Activated CD4-positive, alpha-beta T cell treated with anti-CD3 and anti-CD28 coated beads, Interleukin-2, Interleukin-6, amounts not matched to agents 100 ng/mL and 50 ng/mL, durations not matched to agents 16 hours and 8 hours (primary cell): ENCODE measurements around the gene KIF5C.
A peak's percentile ranks its signal among the peaks of the same experiment; 100 is the strongest.
"Not testable (repeated sequence)": the region's sequence is repeated elsewhere in the genome, so short reads cannot be mapped to it uniquely, and the experiment has no call there.

ENCODE experiments used
- DNase-seq: peaks from one replicate; pipeline ENCODE4 v3.0.0-alpha.2; 2020

The KIF5C gene

DNA sequence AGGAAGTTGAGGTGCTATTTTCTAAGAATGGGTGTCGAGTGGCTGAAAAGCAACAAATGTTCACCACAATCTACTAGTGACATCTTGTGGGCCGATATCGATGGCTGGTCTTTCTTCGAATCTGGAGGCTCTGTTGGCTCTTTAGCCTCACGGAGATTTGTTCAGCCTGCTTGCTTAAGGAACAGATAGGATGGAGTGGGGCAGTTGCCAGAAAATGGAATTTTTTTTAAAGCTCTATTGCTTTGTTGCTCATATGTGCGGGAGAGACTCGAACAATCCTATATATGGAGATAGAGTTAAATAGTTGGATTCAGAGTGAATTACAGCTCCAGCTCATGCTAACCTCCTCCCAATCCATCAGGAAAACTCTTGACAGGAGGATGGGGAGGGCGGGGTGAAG, 92.6 kb downstream of the KIF5C start:
- no peak for DNase-seq

DNA sequence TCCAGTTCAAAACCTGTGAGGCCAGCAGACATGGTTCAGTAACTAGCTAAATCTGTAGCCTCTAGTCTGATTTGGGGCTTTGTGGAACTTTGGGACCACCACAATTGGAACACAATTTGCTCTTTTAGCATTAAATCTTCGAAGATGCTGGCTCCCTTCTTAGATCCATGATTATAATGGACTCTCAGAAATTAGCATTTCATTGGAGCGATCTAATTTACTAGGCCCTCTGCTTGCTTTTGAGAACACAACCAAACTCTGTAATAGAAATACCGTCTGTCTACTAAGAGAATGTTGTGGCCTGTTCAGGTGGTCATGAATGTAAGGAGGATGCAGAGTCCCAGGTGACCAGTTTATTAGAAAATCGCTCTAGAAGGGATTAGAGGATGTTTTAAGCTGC, 93.3 kb downstream of the KIF5C start:
- no peak for DNase-seq

- no peak for DNase-seq
These were observed 93.8 kb downstream of the KIF5C start for GRCh38 chr2:148968776-148969319.

DNA sequence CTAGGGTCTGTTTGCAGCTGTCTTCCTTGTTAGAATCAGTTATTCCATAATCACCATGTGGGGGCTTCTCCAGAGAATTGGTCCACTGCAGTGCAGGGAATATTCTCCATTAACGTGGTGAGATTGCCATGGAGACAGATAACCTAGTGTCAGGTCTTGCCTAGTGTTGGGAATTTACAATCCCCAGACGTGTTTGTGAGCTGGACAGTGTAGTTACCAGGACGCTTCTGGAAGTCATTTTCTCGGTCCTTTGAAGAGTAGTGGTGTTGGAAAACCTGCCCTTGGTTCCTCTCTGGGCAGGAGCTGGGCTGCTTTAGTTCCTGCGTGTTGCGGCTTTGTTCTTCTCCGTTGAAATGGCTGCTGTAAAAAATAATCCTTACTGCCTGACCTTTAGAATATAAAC, 94.6 kb downstream of the KIF5C start:
- no peak for DNase-seq

DNA sequence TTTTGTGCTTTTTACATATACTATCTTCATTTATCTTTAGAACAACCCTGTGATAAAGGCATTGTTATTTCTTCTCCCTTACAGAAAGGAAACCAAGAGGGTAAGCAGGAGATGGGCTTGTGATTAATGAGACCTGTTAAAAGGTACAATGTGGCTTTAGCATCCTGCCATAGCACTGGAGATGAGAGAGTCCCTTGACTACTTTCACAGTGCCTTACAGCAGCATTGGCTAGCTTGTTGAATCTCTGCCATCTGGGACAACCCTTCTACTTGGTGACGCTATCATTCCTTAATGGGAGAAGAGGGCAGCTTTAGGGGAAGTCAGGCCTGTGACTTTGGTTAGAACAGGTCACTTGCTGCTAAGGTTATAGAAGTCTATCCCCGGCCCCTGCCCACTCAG, 95.4 kb downstream of the KIF5C start:
- no peak for DNase-seq

- peak; percentile 7 for DNase-seq
These were observed 96.5 kb downstream of the KIF5C start for GRCh38 chr2:148971547-148971946.

GRCh38 chr2:148974095-148974494, 99.1 kb downstream of the KIF5C start:
- DNase-seq = no peak

GRCh38 chr2:148978026-148978685, 103.1 kb downstream of the KIF5C start:
- DNase-seq = no peak

GRCh38 chr2:148978706-148979105, 103.7 kb downstream of the KIF5C start:
- DNase-seq = no peak

DNA sequence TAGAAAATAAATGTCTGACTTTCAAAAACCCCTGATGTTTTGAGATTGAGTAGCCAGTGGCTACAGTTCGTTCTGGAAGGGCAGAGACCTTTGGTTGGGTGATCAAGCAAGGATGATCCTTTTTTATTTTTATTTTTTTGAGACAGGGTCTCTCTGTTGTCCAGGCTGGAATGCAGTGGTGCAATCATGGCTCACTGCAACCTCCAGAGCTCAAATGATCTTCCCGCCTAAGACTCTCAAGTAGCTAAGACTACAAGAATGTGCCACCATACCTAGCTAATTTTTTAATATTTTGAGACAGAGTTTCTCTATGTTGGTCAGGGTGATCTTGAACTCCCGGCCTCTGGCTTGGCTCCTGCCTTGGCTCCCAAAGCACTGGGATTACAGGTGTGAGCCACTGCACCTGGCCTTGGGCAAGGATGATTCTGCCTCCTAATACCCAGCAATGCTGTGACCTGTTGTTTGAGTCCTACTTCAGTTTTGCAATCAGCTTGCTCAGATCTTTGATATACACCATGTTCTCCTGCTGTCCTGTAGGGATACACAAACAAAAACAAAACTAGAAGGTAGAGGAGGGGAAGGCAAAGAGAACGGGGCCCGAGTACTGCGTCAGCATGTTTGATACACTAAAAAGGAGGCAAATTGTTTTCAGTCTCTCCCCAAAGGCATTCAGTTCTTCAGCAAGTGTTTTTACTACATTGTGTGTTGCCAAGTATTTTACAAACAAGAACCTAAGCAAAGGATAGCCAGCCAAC, 104.3 kb downstream of the KIF5C start:
- no peak for DNase-seq

DNA sequence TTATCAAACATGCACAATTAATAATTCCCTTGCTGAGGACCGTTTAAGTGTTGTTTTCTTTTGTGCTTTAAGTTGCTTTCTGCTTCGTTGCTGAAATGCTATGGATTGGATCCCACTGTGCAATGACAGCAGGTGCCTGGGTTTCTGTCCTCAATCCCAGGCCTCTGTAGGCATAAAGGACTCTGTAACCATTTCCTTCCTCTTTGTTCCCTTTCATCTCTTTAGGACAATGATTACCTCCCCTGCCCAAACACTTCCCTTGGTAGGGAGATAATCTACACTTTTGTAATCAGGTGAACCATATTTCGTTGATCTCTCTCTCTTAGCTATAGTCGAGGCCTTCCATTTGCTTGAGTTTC, 104.9 kb downstream of the KIF5C start:
- DNase-seq = no peak

- DNase-seq = not testable (repeated sequence)
These were observed 105.5 kb downstream of the KIF5C start for GRCh38 chr2:148980496-148980895.

- DNase-seq = no peak
These were observed 106.3 kb downstream of the KIF5C start for GRCh38 chr2:148981324-148981723.

- DNase-seq = no peak
These were observed 106.8 kb downstream of the KIF5C start for GRCh38 chr2:148981781-148982180.

DNA sequence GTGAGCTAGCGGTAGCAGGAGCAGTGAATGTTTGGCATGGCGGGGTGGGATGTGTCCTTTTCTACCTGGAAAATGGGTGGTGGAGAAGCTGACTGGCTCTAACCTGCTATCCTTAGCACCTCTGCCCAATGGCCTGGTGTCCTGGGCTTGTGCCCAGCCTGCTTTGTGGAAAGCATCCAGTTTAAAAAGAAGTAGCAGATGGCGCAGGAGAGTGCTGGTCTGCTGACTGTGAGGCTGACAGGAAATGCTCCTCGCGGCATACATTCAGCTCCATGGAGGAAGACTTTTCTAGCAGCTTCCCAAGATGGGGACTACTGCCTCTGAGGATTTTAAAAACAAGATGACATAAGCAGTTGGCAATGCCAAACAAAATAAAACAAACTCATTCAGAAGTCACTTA, 107.3 kb downstream of the KIF5C start:
- no peak for DNase-seq

- no peak for DNase-seq
These were observed 108.9 kb downstream of the KIF5C start for GRCh38 chr2:148983896-148984295.

GRCh38 chr2:148984449-148984848, 109.4 kb downstream of the KIF5C start:
- DNase-seq = no peak

- no peak for DNase-seq
These were observed 112.3 kb downstream of the KIF5C start for GRCh38 chr2:148987286-148987685.

DNA sequence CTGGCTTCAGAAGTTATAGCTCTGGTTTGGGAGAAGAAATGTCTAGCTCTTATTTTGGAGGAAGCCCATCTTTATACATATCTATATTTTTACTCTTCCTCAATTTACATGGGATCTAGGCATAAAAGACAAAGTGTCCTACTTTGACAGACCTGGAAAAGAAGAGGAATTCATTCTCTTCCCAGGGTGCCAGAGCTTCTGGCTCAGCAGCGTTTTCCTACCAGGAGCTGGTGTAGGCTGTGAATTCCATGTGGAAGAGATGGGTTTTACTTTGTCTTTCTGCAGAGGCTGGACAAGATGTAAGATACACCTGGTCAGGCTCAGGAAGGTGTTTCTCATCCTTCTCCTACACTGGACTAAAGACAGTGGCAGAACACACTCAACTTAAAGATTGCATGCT, 113.3 kb downstream of the KIF5C start:
- no peak for DNase-seq

- DNase-seq = peak; percentile 60
These were observed 115.0 kb downstream of the KIF5C start for GRCh38 chr2:148989882-148990493.

GRCh38 chr2:148990968-148991367, 115.9 kb downstream of the KIF5C start:
- no peak for DNase-seq

GRCh38 chr2:148992448-148992847, 117.4 kb downstream of the KIF5C start:
- DNase-seq = no peak

DNA sequence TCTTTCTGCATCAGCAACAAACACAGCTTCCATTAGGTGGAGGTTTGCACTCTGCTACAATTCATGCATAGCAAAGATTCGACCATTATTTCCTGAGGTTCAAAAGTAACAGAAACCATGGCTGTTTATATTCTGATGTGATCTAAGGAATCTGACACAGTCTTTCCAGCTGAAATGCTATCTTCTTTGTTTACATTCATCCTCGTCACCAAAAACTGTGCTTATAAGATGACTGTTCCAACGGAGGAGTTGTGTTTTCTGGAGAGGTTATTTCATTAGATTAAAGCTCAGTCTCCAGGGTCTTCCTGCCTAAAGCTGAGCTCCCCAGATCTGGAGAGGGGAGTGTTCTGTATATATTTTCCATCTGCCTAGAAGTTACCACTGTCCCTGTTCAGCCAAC, 118.3 kb downstream of the KIF5C start:
- DNase-seq = no peak

GRCh38 chr2:148994341-148994740, 119.3 kb downstream of the KIF5C start:
- no peak for DNase-seq
